ENCODE data around the gene C5orf34. TPM values are rescaled to one million over a fixed set of nuclear protein-coding genes. Genes with fewer than 3 reads are reported as not detected.
A peak's percentile ranks its signal among the peaks of the same experiment; 100 is the strongest.

C5orf34 gene
- 4.8 TPM for total RNA-seq (ENCODE audit: unreplicated experiment)
- long read RNA-seq, partial matches to known transcripts, result 2 of 4 reads
- long read RNA-seq, other reads (novel, unspliced or antisense), result 2 of 4 reads

- Mint-ChIP-seq H3K36me3 (ENCODE audit: low read depth, unreplicated experiment) (peaks cover 11% of the 10 kb centered on the region), H3K27me3 (ENCODE audit: unreplicated experiment) (peaks cover 8% of the 10 kb centered on the region), H3K27ac (ENCODE audit: unreplicated experiment) (peak within 1 kb of the TSS; percentile 98), H3K9me3 (ENCODE audit: unreplicated experiment) (no peaks in the 10 kb centered on the region), H3K4me3 (ENCODE audit: unreplicated experiment) (peak within 1 kb of the TSS; percentile 95), H3K4me1 (ENCODE audit: unreplicated experiment) (peaks cover 23% of the 10 kb centered on the region)
- DNase-seq (ENCODE audit: low spot score), result peak; percentile 99
- TF ChIP-seq CTCF (IDR thresholded peaks at IDR 0.05; ENCODE audit: unreplicated experiment), result no peak
Measured at GRCh38 chr5:43514816-43515677, at the start of gene C5orf34. Gene C5orf34 (minus strand): TSS chr5:43515148. CDS start chr5:43509339, 5,809 bp downstream.

GRCh38 chr5:43564289-43564850 is 49.4 kb upstream of the C5orf34 start:
- no peaks in the 10 kb centered on the region for H3K9me3 Mint-ChIP-seq (ENCODE audit: unreplicated experiment)
- no peak for DNase-seq (ENCODE audit: low spot score)
- no peak overlapping the region for H3K4me3 Mint-ChIP-seq (ENCODE audit: unreplicated experiment)
- H3K4me1 Mint-ChIP-seq (ENCODE audit: unreplicated experiment), result no peaks in the 10 kb centered on the region
- no peaks in the 10 kb centered on the region for H3K27me3 Mint-ChIP-seq (ENCODE audit: unreplicated experiment)
- H3K36me3 Mint-ChIP-seq (ENCODE audit: low read depth, unreplicated experiment), result no peaks in the 10 kb centered on the region
- no peak overlapping the region for H3K27ac Mint-ChIP-seq (ENCODE audit: unreplicated experiment)
- TF ChIP-seq CTCF (IDR thresholded peaks at IDR 0.05; ENCODE audit: unreplicated experiment), result no peak

GRCh38 chr5:43563321-43563720 is 48.4 kb upstream of the C5orf34 start:
- peaks cover 2% of the 10 kb centered on the region for H3K27me3 Mint-ChIP-seq (ENCODE audit: unreplicated experiment)
- H3K36me3 Mint-ChIP-seq (ENCODE audit: low read depth, unreplicated experiment), result no peaks in the 10 kb centered on the region
- no peak overlapping the region for H3K4me3 Mint-ChIP-seq (ENCODE audit: unreplicated experiment)
- no peak for DNase-seq (ENCODE audit: low spot score)
- no peak for TF ChIP-seq CTCF (IDR thresholded peaks at IDR 0.05; ENCODE audit: unreplicated experiment)
- no peak overlapping the region for H3K27ac Mint-ChIP-seq (ENCODE audit: unreplicated experiment)
- H3K4me1 Mint-ChIP-seq (ENCODE audit: unreplicated experiment), result no peaks in the 10 kb centered on the region
- H3K9me3 Mint-ChIP-seq (ENCODE audit: unreplicated experiment), result no peaks in the 10 kb centered on the region

- Mint-ChIP-seq H3K27me3 (ENCODE audit: unreplicated experiment) (peaks cover 8% of the 10 kb centered on the region), H3K36me3 (ENCODE audit: low read depth, unreplicated experiment) (peaks cover 4% of the 10 kb centered on the region), H3K9me3 (ENCODE audit: unreplicated experiment) (no peaks in the 10 kb centered on the region), H3K27ac (ENCODE audit: unreplicated experiment) (no peak overlapping the region), H3K4me1 (ENCODE audit: unreplicated experiment) (peaks cover 4% of the 10 kb centered on the region), H3K4me3 (ENCODE audit: unreplicated experiment) (no peak overlapping the region)
- DNase-seq (ENCODE audit: low spot score), result no peak
- no peak for TF ChIP-seq CTCF (IDR thresholded peaks at IDR 0.05; ENCODE audit: unreplicated experiment)
Measured at GRCh38 chr5:43561356-43561755, 46.4 kb upstream of the C5orf34 start.

- no peaks in the 10 kb centered on the region for H3K9me3 Mint-ChIP-seq (ENCODE audit: unreplicated experiment)
- TF ChIP-seq CTCF (IDR thresholded peaks at IDR 0.05; ENCODE audit: unreplicated experiment), result no peak
- H3K4me3 Mint-ChIP-seq (ENCODE audit: unreplicated experiment), result no peak overlapping the region
- no peak overlapping the region for H3K27ac Mint-ChIP-seq (ENCODE audit: unreplicated experiment)
- H3K36me3 Mint-ChIP-seq (ENCODE audit: low read depth, unreplicated experiment), result peaks cover 8% of the 10 kb centered on the region
- H3K4me1 Mint-ChIP-seq (ENCODE audit: unreplicated experiment), result peaks cover 8% of the 10 kb centered on the region
- DNase-seq (ENCODE audit: low spot score), result no peak
- peaks cover 12% of the 10 kb centered on the region for H3K27me3 Mint-ChIP-seq (ENCODE audit: unreplicated experiment)
Measured at GRCh38 chr5:43560128-43560527, 45.2 kb upstream of the C5orf34 start.

Data from endothelial cell (in vitro differentiated cells).